Erythroblast (primary cell): ENCODE results near the gene FREM3.

Experiments used
- DNase-seq, 2 experiments: peaks; one replicate each; lab custom pipeline; 2025; lab: John Stamatoyannopoulos, UW
- GATA1 ChIP-seq: IDR thresholded peaks from 2 replicates; pipeline ENCODE4 v1.6.1; 2011; ENCODE audit warnings: low read depth, mild to moderate bottlenecking, control low read depth, low read length, moderate library complexity
- POLR2A ChIP-seq: IDR thresholded peaks from 2 replicates; pipeline ENCODE4 v1.6.1; 2011; ENCODE audit warnings: mild to moderate bottlenecking, low read length

The FREM3 gene

DNA sequence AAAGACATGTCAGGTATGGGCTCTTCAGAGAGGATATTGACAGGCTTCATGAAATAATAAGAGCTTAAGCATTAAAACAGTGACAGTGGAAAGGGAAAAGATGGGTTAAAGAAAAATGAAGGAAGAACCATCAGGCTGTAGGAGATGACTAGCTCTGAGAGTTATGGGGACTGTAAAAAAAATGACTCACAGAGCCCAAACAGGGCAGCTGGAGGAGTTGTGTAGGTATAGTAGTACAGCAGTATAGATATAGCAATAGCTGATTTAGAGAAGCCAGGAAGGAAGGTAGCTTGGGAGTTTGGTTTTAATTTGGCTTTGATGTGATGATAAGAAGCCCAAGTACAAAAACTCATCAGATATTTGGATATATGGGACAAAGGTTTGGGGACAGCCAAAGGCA is 66.6 kb downstream of the FREM3 start:
- DNase-seq, result no peak
- no peak for TF ChIP-seq POLR2A
- no peak for TF ChIP-seq GATA1

DNA sequence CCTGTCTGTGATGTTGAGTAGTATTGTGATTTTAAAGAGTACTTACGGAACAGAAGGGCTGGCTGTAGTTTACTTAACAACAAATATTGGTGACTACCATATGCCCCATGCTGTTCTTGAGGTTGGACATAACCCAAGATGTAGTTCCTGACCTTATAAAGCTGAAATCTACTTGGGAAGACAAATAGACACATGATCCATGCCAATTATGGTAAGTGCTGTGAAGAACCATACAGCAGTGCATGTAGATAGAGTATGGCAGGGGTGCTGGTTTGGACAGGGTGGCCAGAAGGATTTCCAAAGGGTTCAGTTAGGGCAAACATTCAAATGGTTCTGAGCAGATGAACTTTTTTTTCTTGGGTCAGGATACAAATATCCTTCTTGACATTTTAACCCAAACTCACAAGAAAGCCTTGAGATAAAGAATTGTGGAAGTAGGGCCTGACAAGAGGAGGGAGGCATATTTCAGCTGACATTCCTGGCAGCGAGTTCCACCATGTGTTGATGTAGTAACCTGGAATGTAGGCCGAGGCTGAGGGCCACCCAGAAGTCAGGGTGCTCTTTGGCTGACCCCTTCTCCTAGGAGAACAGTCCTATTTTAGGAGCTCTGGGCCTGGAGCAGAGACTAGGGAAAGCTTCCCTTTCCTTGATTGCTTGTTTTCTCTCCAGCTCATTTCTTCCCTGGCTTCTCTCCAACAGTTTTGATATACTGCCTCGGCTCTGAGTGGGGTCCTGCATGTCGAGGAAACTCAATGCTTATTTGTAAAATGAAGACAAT is 74.2 kb downstream of the FREM3 start:
- TF ChIP-seq GATA1, result no peak
- no peak for TF ChIP-seq POLR2A
- no peak for DNase-seq

DNA sequence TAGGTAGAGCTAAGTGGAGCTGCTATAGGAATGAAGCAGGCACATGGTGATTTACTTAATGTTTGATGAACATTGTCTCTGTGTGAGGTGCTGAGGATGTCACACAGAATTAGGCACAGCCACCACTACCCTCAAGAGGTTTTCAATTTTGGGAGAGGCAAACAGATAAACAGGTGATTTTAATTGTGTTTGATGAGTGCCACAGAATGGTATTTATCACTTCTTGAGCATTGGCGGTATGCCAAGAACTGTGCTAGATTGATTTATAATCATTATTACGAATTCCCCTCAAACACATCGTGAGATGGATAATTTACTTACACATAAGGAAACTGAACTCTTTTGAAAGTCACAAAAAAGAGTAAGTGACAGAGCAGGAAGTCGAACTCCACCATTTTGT is 74.8 kb downstream of the FREM3 start:
- DNase-seq, result no peak
- TF ChIP-seq POLR2A (no peak), GATA1 (no peak)

DNA sequence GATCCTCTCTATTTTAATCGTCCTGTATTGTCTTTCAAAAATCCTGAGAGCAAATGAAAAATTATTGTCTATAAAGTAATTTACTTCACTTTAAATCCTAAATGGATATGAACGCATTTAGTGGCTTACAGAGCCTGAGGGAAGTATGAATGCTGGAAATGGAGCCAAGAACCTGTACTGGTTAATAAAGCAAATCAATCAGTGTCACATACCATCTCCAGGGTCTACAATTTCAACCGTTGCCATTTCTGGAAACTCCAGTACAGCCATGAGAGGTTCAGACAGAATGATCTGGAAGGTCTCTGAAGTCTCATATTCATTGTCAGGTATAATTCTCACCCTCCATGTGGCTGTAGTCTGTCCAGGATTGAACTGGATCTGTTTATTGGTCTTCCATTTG is 76.6 kb downstream of the FREM3 start:
- DNase-seq, result no peak
- TF ChIP-seq POLR2A (no peak), GATA1 (no peak)

DNA sequence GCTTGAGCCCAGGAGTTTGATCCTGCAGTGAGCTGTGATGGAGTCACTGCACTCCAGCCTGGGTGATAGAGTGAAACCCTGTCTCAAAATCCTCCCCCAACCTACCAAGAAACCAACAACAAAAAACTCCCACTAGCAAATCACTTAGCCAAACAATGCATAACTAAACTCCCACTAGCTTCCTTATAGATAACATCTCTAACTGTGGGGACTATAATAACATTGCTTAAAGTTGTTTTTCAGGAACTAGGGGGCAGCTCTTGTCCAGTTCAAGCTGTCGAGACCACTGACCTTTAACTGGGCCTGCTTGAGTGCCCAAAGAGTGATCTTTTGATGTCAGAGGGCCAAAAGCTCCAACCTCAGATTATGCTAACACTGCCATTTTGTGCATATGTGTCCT is 81.7 kb downstream of the FREM3 start:
- no peak for DNase-seq
- TF ChIP-seq POLR2A (no peak), GATA1 (no peak)

DNA sequence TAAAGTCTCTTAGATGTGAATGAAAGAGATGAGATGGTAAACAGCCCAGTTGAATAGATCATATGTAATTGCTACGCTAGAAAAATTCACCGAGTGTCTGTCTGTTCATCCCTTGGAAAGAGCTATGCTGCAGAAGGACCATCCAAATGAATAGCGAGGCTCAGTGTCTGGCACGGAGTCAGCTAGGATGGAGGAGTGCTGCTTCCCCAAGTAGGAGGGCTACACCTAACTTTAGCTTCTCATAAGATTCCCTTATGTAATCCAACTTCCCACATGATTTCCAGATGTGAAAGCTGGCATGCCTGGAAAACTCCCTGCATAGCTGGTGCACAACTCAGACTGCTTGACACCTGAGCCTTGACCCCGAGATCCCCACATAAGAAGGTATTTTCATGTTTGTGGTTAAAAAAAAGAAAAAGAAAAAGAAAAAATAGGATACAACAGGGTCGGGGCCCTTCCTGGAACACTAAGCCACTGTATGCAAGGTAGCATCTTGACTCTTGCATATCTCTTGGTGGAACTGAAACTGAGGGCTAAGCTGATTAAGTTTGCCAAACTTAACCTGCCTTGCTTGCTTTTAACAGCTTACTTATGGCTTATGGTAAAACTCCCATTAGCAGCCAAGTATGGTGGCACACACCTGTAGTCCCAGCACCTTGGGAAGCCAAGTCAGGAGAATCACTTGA is 82.3 kb downstream of the FREM3 start:
- TF ChIP-seq POLR2A, result no peak
- TF ChIP-seq GATA1, result no peak
- no peak for DNase-seq

DNA sequence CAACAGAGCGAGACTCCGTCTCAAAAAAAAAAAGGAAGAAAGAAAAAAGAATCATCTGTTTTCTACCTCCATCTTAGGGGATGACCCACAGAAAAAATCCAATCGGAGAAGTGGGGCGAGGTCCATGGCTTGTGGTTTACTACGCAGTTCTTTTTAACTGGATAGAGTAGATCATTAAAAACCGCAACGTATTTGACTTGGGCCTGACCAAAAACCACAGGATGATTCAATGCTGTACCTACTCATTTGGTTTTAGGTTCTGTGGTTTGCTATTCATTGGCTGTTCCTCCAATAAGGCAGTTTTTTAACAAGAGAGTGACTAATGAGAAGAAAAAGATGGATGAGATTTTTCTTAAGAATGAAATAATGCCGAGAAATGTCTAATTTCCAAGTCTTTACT is 83.7 kb downstream of the FREM3 start:
- no peak for DNase-seq
- no peak for TF ChIP-seq GATA1
- no peak for TF ChIP-seq POLR2A

DNA sequence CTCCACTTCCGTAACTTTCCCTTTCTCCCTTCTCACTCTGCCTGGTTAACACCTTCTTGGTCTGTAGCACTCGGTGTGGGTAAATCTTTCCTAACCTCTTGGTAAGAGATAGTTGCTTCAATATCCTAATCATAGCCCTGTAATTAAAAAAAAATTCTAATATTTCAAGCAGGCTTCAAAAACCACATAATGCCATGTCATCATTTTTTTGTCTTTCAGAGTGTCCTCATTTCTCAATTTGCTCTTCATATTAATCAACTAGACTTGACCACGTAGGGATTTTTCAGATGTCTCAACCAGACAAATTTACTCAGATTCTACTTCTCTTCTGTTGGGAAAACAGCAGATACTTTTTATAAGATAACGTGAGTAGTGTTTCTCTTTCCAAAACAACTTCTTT is 91.0 kb downstream of the FREM3 start:
- no peak for DNase-seq
- TF ChIP-seq GATA1, result no peak
- no peak for TF ChIP-seq POLR2A

DNA sequence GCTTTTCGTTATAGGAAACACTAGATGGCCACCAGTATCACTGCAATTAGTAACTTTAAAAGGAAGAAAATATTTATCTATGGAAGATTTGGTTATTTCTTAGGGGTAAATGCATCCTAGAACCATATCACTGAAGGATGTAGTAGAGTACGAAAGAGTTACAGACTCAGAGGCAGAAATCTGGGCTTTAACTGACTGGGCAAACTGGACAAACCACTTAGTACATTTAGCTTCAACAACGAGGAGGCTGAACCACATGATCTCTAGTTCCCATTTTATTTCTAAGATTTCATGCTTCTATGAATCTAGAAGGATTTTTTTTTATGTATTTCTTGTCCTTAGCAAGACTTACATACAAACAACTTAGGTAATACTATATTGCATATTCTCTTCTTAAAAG is 94.0 kb downstream of the FREM3 start:
- no peak for DNase-seq
- TF ChIP-seq POLR2A, result no peak
- TF ChIP-seq GATA1, result no peak

DNA sequence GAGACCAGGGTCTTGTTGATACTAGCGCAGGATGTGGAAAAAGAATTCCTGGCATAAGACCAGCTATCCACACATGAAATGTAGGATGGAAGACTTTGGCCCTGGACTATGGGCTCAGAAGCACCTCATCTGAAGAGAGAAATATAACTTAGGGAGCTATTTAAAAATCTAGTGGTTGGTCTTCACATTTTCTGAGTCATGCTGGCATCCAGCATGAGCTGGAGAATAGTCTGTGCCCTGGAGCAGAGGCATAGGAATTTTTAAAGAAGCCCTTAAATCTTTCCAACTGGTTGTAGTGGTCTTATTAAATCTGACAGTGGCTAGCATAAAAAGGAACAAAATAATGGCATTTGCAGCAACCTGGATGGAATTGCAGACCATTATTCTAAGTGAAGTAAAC is 100.6 kb downstream of the FREM3 start:
- no peak for TF ChIP-seq POLR2A
- no peak for TF ChIP-seq GATA1
- no peak for DNase-seq

DNA sequence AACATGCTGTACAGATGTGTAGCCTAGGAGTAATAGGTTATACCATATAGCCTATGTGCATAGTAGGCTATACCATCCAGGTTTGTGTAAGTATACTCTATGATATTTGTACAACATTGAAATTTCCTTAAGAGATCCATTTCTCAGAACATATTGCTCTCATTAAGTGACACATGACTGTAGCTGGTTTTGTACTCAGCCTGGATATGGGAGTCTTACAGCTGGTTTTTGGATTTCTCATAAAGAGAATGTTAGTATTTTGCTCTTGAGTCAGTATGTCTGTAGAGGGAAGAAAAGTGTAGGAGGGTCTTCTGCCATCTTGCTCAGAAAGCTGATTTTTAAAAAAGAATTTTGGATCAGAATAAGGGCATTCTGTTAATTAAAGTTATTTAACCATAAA is 101.7 kb downstream of the FREM3 start:
- TF ChIP-seq POLR2A (no peak), GATA1 (no peak)
- no peak for DNase-seq

DNA sequence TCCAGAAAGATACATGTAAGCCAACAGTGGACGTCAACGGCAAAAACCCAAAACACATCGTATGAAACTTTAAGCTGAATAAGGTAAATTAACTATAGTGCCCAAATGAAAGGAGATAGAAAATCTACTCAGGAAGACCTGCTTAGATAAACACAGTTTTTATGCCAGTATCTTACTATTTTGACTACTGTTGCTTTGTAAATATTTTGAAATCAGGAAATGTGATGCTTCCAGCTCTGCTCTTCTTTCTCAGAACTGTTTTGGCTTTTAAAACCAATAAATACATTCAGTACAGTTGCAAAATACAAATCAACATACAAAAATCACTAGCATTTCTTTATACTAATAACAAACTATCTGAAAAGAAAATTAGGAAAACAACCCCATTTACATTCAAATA is 103.2 kb downstream of the FREM3 start:
- no peak for DNase-seq
- TF ChIP-seq POLR2A (no peak), GATA1 (no peak)

DNA sequence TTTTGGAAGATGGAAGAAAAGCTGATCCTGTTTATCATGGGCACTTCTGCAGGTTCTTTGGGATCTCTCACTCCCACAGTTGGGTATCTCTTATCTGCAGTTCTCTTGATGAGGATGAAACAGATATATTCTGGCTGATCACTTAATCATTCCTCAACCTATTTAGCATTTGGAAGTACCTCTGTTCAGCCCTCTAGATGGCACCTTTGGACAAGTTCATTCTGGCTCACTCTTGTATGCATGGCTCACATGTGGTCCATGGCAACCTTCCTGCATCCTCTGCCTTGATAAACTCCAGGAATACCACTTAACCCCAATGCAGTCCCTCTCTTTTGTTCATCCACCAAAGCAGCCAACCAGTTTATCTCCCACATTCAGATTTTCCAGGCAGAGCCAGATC is 112.8 kb downstream of the FREM3 start:
- TF ChIP-seq POLR2A (no peak), GATA1 (no peak)
- DNase-seq, result peak; percentile 31 to 32

DNA sequence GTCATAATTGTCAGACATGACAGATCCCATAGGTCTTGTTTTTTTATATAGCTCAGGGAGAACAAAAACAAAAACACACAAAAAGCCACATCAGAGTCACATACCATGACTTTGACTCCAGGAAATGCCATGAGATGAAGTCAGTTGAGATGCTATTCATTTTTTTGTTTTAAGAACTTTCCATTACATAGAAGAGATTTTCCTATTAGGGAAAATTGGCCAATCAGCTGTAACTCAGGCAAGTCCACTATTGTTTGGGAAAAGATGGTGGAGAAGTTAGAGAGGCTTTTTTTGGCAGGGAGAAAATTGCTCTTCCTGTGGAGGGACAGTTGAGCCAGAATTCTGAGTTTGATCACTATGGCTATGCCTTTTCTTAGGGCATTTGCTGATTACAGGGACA is 114.4 kb downstream of the FREM3 start:
- TF ChIP-seq POLR2A (no peak), GATA1 (no peak)
- no peak for DNase-seq

DNA sequence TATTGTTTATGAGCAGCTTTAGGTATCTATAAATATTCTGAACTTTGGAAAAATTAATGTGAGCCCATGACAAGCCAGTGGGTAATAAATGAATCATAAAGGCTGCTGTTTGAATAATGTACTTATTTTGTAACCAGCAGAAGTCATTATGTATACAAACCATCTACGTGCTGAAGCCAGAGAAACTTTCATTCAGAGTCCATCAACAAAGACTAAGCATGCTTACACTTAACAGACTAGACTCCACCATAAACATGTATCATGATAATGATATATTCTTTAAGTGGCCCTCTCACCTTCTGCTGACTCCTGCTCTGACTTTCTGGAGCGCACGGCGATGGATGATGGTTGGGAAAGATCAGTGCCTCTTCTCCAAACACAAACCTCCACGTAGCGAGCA is 114.9 kb downstream of the FREM3 start:
- TF ChIP-seq POLR2A, result no peak
- no peak for TF ChIP-seq GATA1
- no peak for DNase-seq
